Measurements from ENCODE around the gene CCDC74B.
"Not testable (repeated sequence)": the region's sequence is repeated elsewhere in the genome, so short reads cannot be mapped to it uniquely, and the experiment has no call there.

The CCDC74B gene

GRCh38 chr2:130142396-130143265, 2.3 kb downstream of the CCDC74B start:
- H3K23ac ChIP-seq (ENCODE audit: low read depth, low read length, poor library complexity); H2BK15ac ChIP-seq (ENCODE audit: low read length); H4K91ac ChIP-seq (ENCODE audit: low read depth, low read length, poor library complexity); H3K18ac ChIP-seq (ENCODE audit: low read length); H3K4me1 ChIP-seq (ENCODE audit: control insufficient read depth in 2 of 2, insufficient read depth in 1 of 2, low read depth in 1 of 2, low read length in 2 of 2); H3K79me1 ChIP-seq (ENCODE audit: low read depth, low read length); H2AK5ac ChIP-seq (ENCODE audit: low read depth, low read length); H3K27ac ChIP-seq (replicated peaks; ENCODE audit: low read length); H4K8ac ChIP-seq (ENCODE audit: low read depth, low read length); H3K36me3 ChIP-seq (replicated peaks in 1 of 2; ENCODE audit: control insufficient read depth in 2 of 2, insufficient read depth in 2 of 2, low read length in 2 of 2); H3K9ac ChIP-seq (ENCODE audit: low read depth, low read length, poor library complexity); H3K4me3 ChIP-seq (ENCODE audit: low read length in 2 of 2); H3K4ac ChIP-seq (ENCODE audit: low read length); H3K9me3 ChIP-seq (replicated peaks in 1 of 2; ENCODE audit: control insufficient read depth in 2 of 2, insufficient read depth in 1 of 2, low read depth in 1 of 2, low read length in 2 of 2); DNase-seq (ENCODE audit: low spot score); H2AFZ ChIP-seq (ENCODE audit: low read length); H2BK120ac ChIP-seq (ENCODE audit: low read depth, low read length); H3K4me2 ChIP-seq (ENCODE audit: insufficient read depth, low read length, poor library complexity, severe bottlenecking); H3K27me3 ChIP-seq (ENCODE audit: control insufficient read depth in 3 of 3, insufficient read depth in 3 of 3, low read depth in 1 of 3, low read length in 3 of 3); H3K14ac ChIP-seq (ENCODE audit: low read length): not testable (repeated sequence)
- no CpG with 5 or more reads among the region's 13 CpGs for WGBS, 2 donors (ENCODE audit: extremely low coverage in 2 of 2, insufficient read length in 2 of 2, insufficient replicate concordance in 1 of 2)
- Histone ChIP-seq H2BK12ac (ENCODE audit: low read length) (peak overlapping the region; percentile 58), H2BK5ac (ENCODE audit: low read length) (peak overlapping the region; percentile 22)

GRCh38 chr2:130141645-130142370, 3.1 kb downstream of the CCDC74B start:
- not testable (repeated sequence) for H2BK15ac ChIP-seq (ENCODE audit: low read length); H3K23ac ChIP-seq (ENCODE audit: low read depth, low read length, poor library complexity); H2BK12ac ChIP-seq (ENCODE audit: low read length); H3K27me3 ChIP-seq (ENCODE audit: control insufficient read depth in 3 of 3, insufficient read depth in 3 of 3, low read depth in 1 of 3, low read length in 3 of 3); H3K4me2 ChIP-seq (ENCODE audit: insufficient read depth, low read length, poor library complexity, severe bottlenecking); DNase-seq (ENCODE audit: low spot score); H3K9me3 ChIP-seq (replicated peaks in 1 of 2; ENCODE audit: control insufficient read depth in 2 of 2, insufficient read depth in 1 of 2, low read depth in 1 of 2, low read length in 2 of 2); H3K4ac ChIP-seq (ENCODE audit: low read length); H3K36me3 ChIP-seq (replicated peaks in 1 of 2; ENCODE audit: control insufficient read depth in 2 of 2, insufficient read depth in 2 of 2, low read length in 2 of 2); H2AK5ac ChIP-seq (ENCODE audit: low read depth, low read length); H3K18ac ChIP-seq (ENCODE audit: low read length); H2BK5ac ChIP-seq (ENCODE audit: low read length); H3K4me1 ChIP-seq (ENCODE audit: control insufficient read depth in 2 of 2, insufficient read depth in 1 of 2, low read depth in 1 of 2, low read length in 2 of 2); H4K8ac ChIP-seq (ENCODE audit: low read depth, low read length); H2AFZ ChIP-seq (ENCODE audit: low read length); H4K91ac ChIP-seq (ENCODE audit: low read depth, low read length, poor library complexity); H3K14ac ChIP-seq (ENCODE audit: low read length); H3K27ac ChIP-seq (replicated peaks; ENCODE audit: low read length); H2BK120ac ChIP-seq (ENCODE audit: low read depth, low read length); H3K4me3 ChIP-seq (ENCODE audit: low read length in 2 of 2); H3K9ac ChIP-seq (ENCODE audit: low read depth, low read length, poor library complexity); H3K79me1 ChIP-seq (ENCODE audit: low read depth, low read length)
- no CpG with 5 or more reads among the region's 22 CpGs for WGBS, 2 donors (ENCODE audit: extremely low coverage in 2 of 2, insufficient read length in 2 of 2, insufficient replicate concordance in 1 of 2)

GRCh38 chr2:130141002-130141401, 3.9 kb downstream of the CCDC74B start:
- H3K27ac ChIP-seq (replicated peaks; ENCODE audit: low read length): not testable (repeated sequence)

GRCh38 chr2:130140516-130140915, 4.4 kb downstream of the CCDC74B start:
- H3K23ac ChIP-seq (ENCODE audit: low read depth, low read length, poor library complexity); H3K4ac ChIP-seq (ENCODE audit: low read length); H3K27me3 ChIP-seq (ENCODE audit: control insufficient read depth in 3 of 3, insufficient read depth in 3 of 3, low read depth in 1 of 3, low read length in 3 of 3); H3K14ac ChIP-seq (ENCODE audit: low read length); H2BK5ac ChIP-seq (ENCODE audit: low read length); H3K18ac ChIP-seq (ENCODE audit: low read length); H3K79me1 ChIP-seq (ENCODE audit: low read depth, low read length); H3K9me3 ChIP-seq (replicated peaks in 1 of 2; ENCODE audit: control insufficient read depth in 2 of 2, insufficient read depth in 1 of 2, low read depth in 1 of 2, low read length in 2 of 2); H3K4me2 ChIP-seq (ENCODE audit: insufficient read depth, low read length, poor library complexity, severe bottlenecking); H3K4me1 ChIP-seq (ENCODE audit: control insufficient read depth in 2 of 2, insufficient read depth in 1 of 2, low read depth in 1 of 2, low read length in 2 of 2); H4K8ac ChIP-seq (ENCODE audit: low read depth, low read length); H3K9ac ChIP-seq (ENCODE audit: low read depth, low read length, poor library complexity); H4K91ac ChIP-seq (ENCODE audit: low read depth, low read length, poor library complexity); H2BK120ac ChIP-seq (ENCODE audit: low read depth, low read length); DNase-seq (ENCODE audit: low spot score); H3K36me3 ChIP-seq (replicated peaks in 1 of 2; ENCODE audit: control insufficient read depth in 2 of 2, insufficient read depth in 2 of 2, low read length in 2 of 2); H3K27ac ChIP-seq (replicated peaks; ENCODE audit: low read length); H2AFZ ChIP-seq (ENCODE audit: low read length); H3K4me3 ChIP-seq (ENCODE audit: low read length in 2 of 2); H2BK15ac ChIP-seq (ENCODE audit: low read length); H2AK5ac ChIP-seq (ENCODE audit: low read depth, low read length); H2BK12ac ChIP-seq (ENCODE audit: low read length): not testable (repeated sequence)
- no CpG with 5 or more reads among the region's 7 CpGs for WGBS, 2 donors (ENCODE audit: extremely low coverage in 2 of 2, insufficient read length in 2 of 2, insufficient replicate concordance in 1 of 2)

More at GRCh38 chr2:130141002-130141401, 3.9 kb downstream of the CCDC74B start:
- H2BK12ac ChIP-seq (ENCODE audit: low read length); H3K4me1 ChIP-seq (ENCODE audit: control insufficient read depth in 2 of 2, insufficient read depth in 1 of 2, low read depth in 1 of 2, low read length in 2 of 2); H3K4me2 ChIP-seq (ENCODE audit: insufficient read depth, low read length, poor library complexity, severe bottlenecking); H2BK15ac ChIP-seq (ENCODE audit: low read length); H3K4me3 ChIP-seq (ENCODE audit: low read length in 2 of 2); H2BK120ac ChIP-seq (ENCODE audit: low read depth, low read length); DNase-seq (ENCODE audit: low spot score); H3K23ac ChIP-seq (ENCODE audit: low read depth, low read length, poor library complexity); H3K14ac ChIP-seq (ENCODE audit: low read length); H3K79me1 ChIP-seq (ENCODE audit: low read depth, low read length); H3K18ac ChIP-seq (ENCODE audit: low read length); H4K8ac ChIP-seq (ENCODE audit: low read depth, low read length); H2BK5ac ChIP-seq (ENCODE audit: low read length); H3K9ac ChIP-seq (ENCODE audit: low read depth, low read length, poor library complexity); H3K27me3 ChIP-seq (ENCODE audit: control insufficient read depth in 3 of 3, insufficient read depth in 3 of 3, low read depth in 1 of 3, low read length in 3 of 3); H3K4ac ChIP-seq (ENCODE audit: low read length); H2AK5ac ChIP-seq (ENCODE audit: low read depth, low read length); H4K91ac ChIP-seq (ENCODE audit: low read depth, low read length, poor library complexity); H2AFZ ChIP-seq (ENCODE audit: low read length); H3K9me3 ChIP-seq (replicated peaks in 1 of 2; ENCODE audit: control insufficient read depth in 2 of 2, insufficient read depth in 1 of 2, low read depth in 1 of 2, low read length in 2 of 2); H3K36me3 ChIP-seq (replicated peaks in 1 of 2; ENCODE audit: control insufficient read depth in 2 of 2, insufficient read depth in 2 of 2, low read length in 2 of 2): not testable (repeated sequence)
- WGBS, 2 donors (ENCODE audit: extremely low coverage in 2 of 2, insufficient read length in 2 of 2, insufficient replicate concordance in 1 of 2): no CpG with 5 or more reads among the region's 6 CpGs
